IMR-90 (cell line): ENCODE results near the gene UCHL1. TPM values are rescaled to one million over a fixed set of nuclear protein-coding genes. Genes with fewer than 3 reads are reported as not detected.

Experiments used
- ATAC-seq: fragments of 200-7000 bp; cut with Tn5 transposase; 2 replicates; pipeline ENCODE4 v1.9.1; 2020; ENCODE audit warnings: low read depth, mild to moderate bottlenecking, moderate library complexity
- BruUV-seq: library from RNA; stranded (reverse); fragments of 400-500 nt; replicated peaks from 2 replicates; lab custom pipeline; 2021; lab: Mats Ljungman, UMichigan
- CTCF ChIA-PET: fragments of 300-600 bp; formaldehyde crosslinking; extraction: SDS; loops from one replicate; lab custom pipeline; 2021; ENCODE audit warnings: antibody characterized with exemption; lab: Yijun Ruan, JAX
- POLR2A ChIA-PET: fragments of 300-600 bp; sonication (Branson Sonifier 250); formaldehyde crosslinking; loops from one replicate; lab custom pipeline; 2022; ENCODE audit warnings: antibody characterized with exemption; ENCODE audit not compliant: unreplicated experiment; lab: Charles Lee
- DNase-seq: peaks from one replicate; pipeline ENCODE4 v3.0.0; 2013
- H2AFZ ChIP-seq: replicated peaks from 2 replicates; pipeline ENCODE3; 2013; ENCODE audit warnings: low read length, mild to moderate bottlenecking; ENCODE audit not compliant: poor library complexity
- H2AK5ac ChIP-seq: 2 replicates; pipeline ENCODE4 v1.6.1; 2013; ENCODE audit warnings: low read depth, low read length, inconsistent platforms
- H2AK9ac ChIP-seq: replicated peaks from 2 replicates; pipeline ENCODE3; 2013; ENCODE audit warnings: mild to moderate bottlenecking, low read depth, low read length, moderate library complexity; ENCODE audit not compliant: poor library complexity
- H2BK120ac ChIP-seq: 2 replicates; pipeline ENCODE4 v1.6.1; 2013; ENCODE audit warnings: low read depth, low read length, inconsistent platforms
- H2BK15ac ChIP-seq: 3 replicates; pipeline ENCODE4 v1.6.1; 2013; ENCODE audit warnings: low read depth, low read length, inconsistent platforms
- H2BK20ac ChIP-seq: 2 replicates; pipeline ENCODE4 v1.6.1; 2013; ENCODE audit warnings: low read depth, mild to moderate bottlenecking, inconsistent platforms, low read length, moderate library complexity
- H2BK5ac ChIP-seq: 2 replicates; pipeline ENCODE4 v1.6.1; 2013; ENCODE audit warnings: mild to moderate bottlenecking, low read depth, low read length, inconsistent platforms; ENCODE audit not compliant: poor library complexity, severe bottlenecking
- H3K14ac ChIP-seq: replicated peaks from 2 replicates; pipeline ENCODE4 v1.6.1; 2013; ENCODE audit warnings: low read depth, low read length, inconsistent platforms
- H3K18ac ChIP-seq: 2 replicates; pipeline ENCODE4 v1.6.1; 2013; ENCODE audit warnings: low read depth, low read length, control low read depth
- H3K23ac ChIP-seq: 2 replicates; pipeline ENCODE4 v1.6.1; 2013; ENCODE audit warnings: low read depth, low read length, inconsistent platforms
- H3K27ac ChIP-seq: 2 replicates; pipeline ENCODE4 v1.5.1; 2013; ENCODE audit warnings: mild to moderate bottlenecking, control low read depth, low read length; ENCODE audit not compliant: insufficient read depth
- H3K27me3 ChIP-seq: 2 replicates; pipeline ENCODE4 v1.6.1; 2013; ENCODE audit warnings: low read length; ENCODE audit not compliant: control insufficient read depth, insufficient read depth
- H3K36me3 ChIP-seq: 2 replicates; pipeline ENCODE4 v1.6.1; 2013; ENCODE audit warnings: low read length, mixed read lengths; ENCODE audit not compliant: control insufficient read depth, insufficient read depth
- H3K4ac ChIP-seq: 2 replicates; pipeline ENCODE4 v1.6.1; 2013; ENCODE audit warnings: low read depth, low read length, inconsistent platforms
- H3K4me1 ChIP-seq: 2 replicates; pipeline ENCODE4 v1.6.1; 2013; ENCODE audit warnings: low read length, mixed read lengths; ENCODE audit not compliant: control insufficient read depth, insufficient read depth
- H3K4me2 ChIP-seq: 2 replicates; pipeline ENCODE4 v1.6.1; 2013; ENCODE audit warnings: low read depth, mild to moderate bottlenecking, control low read depth, low read length, moderate library complexity
- H3K4me3 ChIP-seq: 2 replicates; pipeline ENCODE4 v1.5.1; 2013; ENCODE audit warnings: low read depth, mild to moderate bottlenecking, control low read depth, low read length, moderate library complexity; ENCODE audit not compliant: insufficient read depth
- H3K56ac ChIP-seq: 2 replicates; pipeline ENCODE4 v1.6.1; 2013; ENCODE audit warnings: low read length, inconsistent platforms; ENCODE audit not compliant: insufficient read depth; ENCODE audit errors: extremely low read depth
- H3K79me1 ChIP-seq, 2 experiments: 2 replicates each; pipeline ENCODE4 v1.6.1; 2013; ENCODE audit warnings: low read length in 2 of 2, inconsistent platforms in 1 of 2, low read depth in 1 of 2
- H3K9ac ChIP-seq: 2 replicates; pipeline ENCODE4 v1.6.1; 2013; ENCODE audit warnings: low read depth, low read length, control low read depth
- H3K9me1 ChIP-seq: 2 replicates; pipeline ENCODE4 v1.6.1; 2013; ENCODE audit warnings: low read length, inconsistent platforms; ENCODE audit not compliant: insufficient read depth
- H3K9me3 ChIP-seq: 2 replicates; pipeline ENCODE4 v1.6.1; 2013; ENCODE audit warnings: low read length; ENCODE audit not compliant: control insufficient read depth, insufficient read depth
- H4K20me1 ChIP-seq: 2 replicates; pipeline ENCODE4 v1.6.1; 2013; ENCODE audit warnings: low read length, inconsistent platforms; ENCODE audit not compliant: insufficient read depth
- H4K5ac ChIP-seq: 2 replicates; pipeline ENCODE4 v1.6.1; 2013; ENCODE audit warnings: mild to moderate bottlenecking, low read depth, low read length, control low read depth
- H4K8ac ChIP-seq, 2 experiments: 2 replicates each; pipeline ENCODE4 v1.6.1; 2013; ENCODE audit warnings: low read depth in 2 of 2, low read length in 2 of 2, control low read depth in 1 of 2, inconsistent platforms in 1 of 2
- H4K91ac ChIP-seq: 2 replicates; pipeline ENCODE4 v1.6.1; 2013; ENCODE audit warnings: low read depth, low read length, inconsistent platforms; ENCODE audit not compliant: insufficient read depth
- BHLHE40 ChIP-seq: fragments of 150-350 bp; IDR thresholded peaks from 2 replicates; pipeline ENCODE4 v1.6.1; 2016; ENCODE audit warnings: mild to moderate bottlenecking, low read depth, low read length
- CEBPB ChIP-seq: IDR thresholded peaks from 2 replicates; pipeline ENCODE4 v1.6.1; 2012; ENCODE audit warnings: low read depth, low read length, improper control_type of control experiment
- CHD1 ChIP-seq: IDR thresholded peaks from 2 replicates; pipeline ENCODE4 v1.6.1; 2012; ENCODE audit warnings: low read depth, low read length, improper control_type of control experiment
- ELK1 ChIP-seq: fragments of 150-350 bp; IDR thresholded peaks from 2 replicates; pipeline ENCODE4 v1.6.1; 2016; ENCODE audit warnings: low read depth, mild to moderate bottlenecking, low read length, moderate library complexity, borderline replicate concordance
- FOS ChIP-seq: fragments of 150-350 bp; IDR thresholded peaks from 2 replicates; pipeline ENCODE4 v1.6.1; 2016; ENCODE audit warnings: low read depth, low read length
- MAFK ChIP-seq: IDR thresholded peaks from 2 replicates; pipeline ENCODE4 v1.6.1; 2012; ENCODE audit warnings: low read depth, low read length, improper control_type of control experiment
- MAZ ChIP-seq: IDR thresholded peaks from 2 replicates; pipeline ENCODE4 v1.6.1; 2012; ENCODE audit warnings: low read depth, mild to moderate bottlenecking, low read length, improper control_type of control experiment, moderate library complexity, borderline replicate concordance
- MXI1 ChIP-seq: IDR thresholded peaks from 2 replicates; pipeline ENCODE4 v1.6.1; 2012; ENCODE audit warnings: low read depth, mild to moderate bottlenecking, low read length, moderate library complexity, borderline replicate concordance
- NFE2L2 ChIP-seq: fragments of 150-350 bp; IDR thresholded peaks from 2 replicates; pipeline ENCODE4 v1.6.1; 2016; ENCODE audit warnings: low read depth, mild to moderate bottlenecking, low read length
- POLR2A ChIP-seq: IDR thresholded peaks from 2 replicates; pipeline ENCODE4 v1.6.1; 2012; ENCODE audit warnings: mild to moderate bottlenecking, low read depth, low read length
- RAD21 ChIP-seq: IDR thresholded peaks from 2 replicates; pipeline ENCODE4 v1.6.1; 2012; ENCODE audit warnings: low read length, improper control_type of control experiment
- RCOR1 ChIP-seq: IDR thresholded peaks from 2 replicates; pipeline ENCODE4 v1.6.1; 2012; ENCODE audit warnings: mild to moderate bottlenecking, low read length, improper control_type of control experiment; ENCODE audit not compliant: insufficient replicate concordance
- RFX5 ChIP-seq: IDR thresholded peaks from 2 replicates; pipeline ENCODE4 v1.8.0; 2012; ENCODE audit warnings: low read depth, mild to moderate bottlenecking, low read length, moderate library complexity
- SMC3 ChIP-seq: fragments of 150-350 bp; IDR thresholded peaks from 2 replicates; pipeline ENCODE4 v1.6.1; 2016; ENCODE audit warnings: low read depth, mild to moderate bottlenecking, antibody characterized with exemption, low read length, moderate library complexity
- USF2 ChIP-seq: fragments of 150-350 bp; IDR thresholded peaks from 2 replicates; pipeline ENCODE4 v1.6.1; 2017; ENCODE audit warnings: mild to moderate bottlenecking, antibody characterized with exemption, low read length, low read depth
- WGBS, 2 experiments: methylation state at CpG; one replicate each; pipeline versions ENCODE4 v1.1.5 to v1.1.7; 2013; ENCODE audit warnings: missing lambda C conversion rate in 2 of 2; ENCODE audit not compliant: insufficient read length in 1 of 2; ENCODE audit errors: extremely low coverage in 2 of 2; 5-methylcytosine and 5-hydroxymethylcytosine counted together
- dilution Hi-C: fragments of 300-500 bp; cut with HindIII; formaldehyde crosslinking; loops from one replicate; pipeline ENCODE4 v1.14.3; 2018; ENCODE audit warnings: low sequenced_read_pairs; ENCODE audit not compliant: unreplicated experiment
- in situ Hi-C: fragments of 300-500 bp; cut with MboI; formaldehyde crosslinking; loops from 3 replicates; pipeline ENCODE4 v1.14.3; 2019; ENCODE audit warnings: low sequenced_read_pairs, inconsistent platforms, mixed read lengths
- intact Hi-C: fragments of 100-400 bp; cut with micrococcal nuclease; formaldehyde crosslinking; loops from 2 replicates; pipeline ENCODE4 v1.10.0; 2022
- polyA plus RNA-seq, 3 experiments: library from polyadenylated mRNA; depleted of rRNA; stranded (reverse); fragments of >200 nt; gene quantifications; 2 replicates each; pipeline ENCODE4 v1.2.3, GENCODE V29; 2012; ENCODE audit warnings: low replicate concordance in 1 of 3
- total RNA-seq: library from RNA; depleted of rRNA; stranded (reverse); fragments of >200 nt; gene quantifications from 2 replicates; pipeline ENCODE4 v1.2.3, GENCODE V29; 2012
- TF ChIP-seq, protein P1 (sequence below): conservative IDR thresholded peaks from 2 replicates; pipeline ENCODE4 v1.5.1; 2012; ENCODE audit warnings: mild to moderate bottlenecking, low read depth, low read length, improper control_type of control experiment

UCHL1 gene
- total and polyA plus RNA-seq, 2 of the 4 experiments (the other 2 are of a cell fraction), result 972 to 2,118 TPM

- in situ Hi-C loops, result loop anchor here (5.0 to 10.0 kb wide), 2 partner anchors 370 to 602 kb away; no protein-coding TSS in a partner anchor
- Histone ChIP-seq H2BK5ac (no peak overlapping the region), H3K56ac (no peak overlapping the region), H3K9me1 (0 out of 2 replicates have a peak, but pooled peaks cover 3% of the 10 kb centered on the region), H3K79me1 (no peaks in the 10 kb centered on the region), H3K9ac (no peak overlapping the region), H3K4me2 (no peak overlapping the region), H2BK20ac (no peak overlapping the region), H2BK15ac (no peak overlapping the region), H3K36me3 (no peaks in the 10 kb centered on the region), H3K18ac (no peak overlapping the region), H3K4me3 (no peak overlapping the region), H3K4ac (no peak overlapping the region), H3K27me3 (no peaks in the 10 kb centered on the region), H4K20me1 (no peaks in the 10 kb centered on the region), H3K23ac (no peak overlapping the region), H3K27ac (no peak overlapping the region), H2AK9ac (no peak overlapping the region), H4K5ac (no peak overlapping the region), H2AK5ac (no peak overlapping the region), H4K91ac (no peak overlapping the region), H3K4me1 (peaks cover 7% of the 10 kb centered on the region), H4K8ac (no peak overlapping the region), H3K14ac (no peak overlapping the region), H2AFZ (no peak overlapping the region), H3K9me3 (no peaks in the 10 kb centered on the region), H2BK120ac (no peak overlapping the region)
- intact Hi-C loops, result no loop called here
- WGBS, 2 experiments, result no CpG with 5 or more reads among the region's 1 CpG
- no TSS peak for BruUV-seq
- ATAC-seq (no peak), DNase-seq (no peak)
- TF ChIP-seq MAFK (no peak), RFX5 (no peak), CHD1 (no peak), CEBPB (no peak), ELK1 (no peak), POLR2A (no peak), MXI1 (no peak), RAD21 (no peak), MAZ (no peak), SMC3 (no peak), BHLHE40 (no peak), RCOR1 (no peak), FOS (no peak), NFE2L2 (no peak), USF2 (no peak)
- TF ChIP-seq, protein P1, sequence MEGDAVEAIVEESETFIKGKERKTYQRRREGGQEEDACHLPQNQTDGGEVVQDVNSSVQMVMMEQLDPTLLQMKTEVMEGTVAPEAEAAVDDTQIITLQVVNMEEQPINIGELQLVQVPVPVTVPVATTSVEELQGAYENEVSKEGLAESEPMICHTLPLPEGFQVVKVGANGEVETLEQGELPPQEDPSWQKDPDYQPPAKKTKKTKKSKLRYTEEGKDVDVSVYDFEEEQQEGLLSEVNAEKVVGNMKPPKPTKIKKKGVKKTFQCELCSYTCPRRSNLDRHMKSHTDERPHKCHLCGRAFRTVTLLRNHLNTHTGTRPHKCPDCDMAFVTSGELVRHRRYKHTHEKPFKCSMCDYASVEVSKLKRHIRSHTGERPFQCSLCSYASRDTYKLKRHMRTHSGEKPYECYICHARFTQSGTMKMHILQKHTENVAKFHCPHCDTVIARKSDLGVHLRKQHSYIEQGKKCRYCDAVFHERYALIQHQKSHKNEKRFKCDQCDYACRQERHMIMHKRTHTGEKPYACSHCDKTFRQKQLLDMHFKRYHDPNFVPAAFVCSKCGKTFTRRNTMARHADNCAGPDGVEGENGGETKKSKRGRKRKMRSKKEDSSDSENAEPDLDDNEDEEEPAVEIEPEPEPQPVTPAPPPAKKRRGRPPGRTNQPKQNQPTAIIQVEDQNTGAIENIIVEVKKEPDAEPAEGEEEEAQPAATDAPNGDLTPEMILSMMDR, result no peak
- ChIA-PET POLR2A (no interaction called here), CTCF (interaction anchor here (0.9 to 2.5 kb wide), 2 partner anchors 361 to 380 kb away, joined by 3 to 26 read pairs; no protein-coding TSS in a partner anchor)
- dilution Hi-C loops, result no loop called here
Observed at GRCh38 chr4:41282366-41282765, 25.6 kb downstream of the UCHL1 start.
